ENCODE data around the gene TNFSF12. TPM values are rescaled to one million over a fixed set of nuclear protein-coding genes. Genes with fewer than 3 reads are reported as not detected.

Gene TNFSF12
- total and polyA plus RNA-seq, 2 donors from 2014 or later, result 48.0 to 61.8 TPM

- H3K27ac ChIP-seq (ENCODE audit: low read depth in 2 of 2, low read length in 2 of 2), result peak overlapping the region; percentile 99 to 100
- DNase-seq (peak; percentile 71 to 97 (median 86)), FAIRE-seq (no peak)
- H3K4me1 ChIP-seq (ENCODE audit: control insufficient read depth in 2 of 3, insufficient read depth in 2 of 3, low read depth in 1 of 3, low read length in 3 of 3), result peaks cover 3 to 43% (median 34%) of the 10 kb centered on the region in 3 donors
- H3K9ac ChIP-seq (ENCODE audit: low read length in 3 of 3), result peak overlapping the region in 2 of 3 donors; percentile 67 to 92
- no peaks in the 10 kb centered on the region for H3K27me3 ChIP-seq (ENCODE audit: control insufficient read depth, insufficient read depth, low read length)
- no peaks in the 10 kb centered on the region for H3K9me3 ChIP-seq (ENCODE audit: control insufficient read depth in 2 of 3, insufficient read depth in 1 of 3, low read length in 3 of 3)
- H3K36me3 ChIP-seq (ENCODE audit: control insufficient read depth in 2 of 3, insufficient read depth in 3 of 3, low read length in 3 of 3), result no peaks in the 10 kb centered on the region
- intact Hi-C loops (cut with DNase I), result no loop called here
- no peak for TF ChIP-seq CTCF (IDR thresholded peaks at IDR 0.05; ENCODE audit: borderline replicate concordance, extremely low read depth, insufficient read depth)
- H3K4me3 ChIP-seq (ENCODE audit: low read length in 3 of 3), result peak overlapping the region; percentile 26 to 86 (median 65)
Observed at GRCh38 chr17:7557775-7558543, 9.1 kb downstream of the TNFSF12 start.

- Histone ChIP-seq H3K36me3 (ENCODE audit: control insufficient read depth in 2 of 3, insufficient read depth in 3 of 3, low read length in 3 of 3) (no peaks in the 10 kb centered on the region), H3K27me3 (ENCODE audit: control insufficient read depth, insufficient read depth, low read length) (no peaks in the 10 kb centered on the region), H3K9me3 (ENCODE audit: control insufficient read depth in 2 of 3, insufficient read depth in 1 of 3, low read length in 3 of 3) (no peaks in the 10 kb centered on the region), H3K9ac (ENCODE audit: low read length in 3 of 3) (peak within 1 kb of the TSS in 2 of 3 donors; percentile 67 to 92), H3K27ac (ENCODE audit: low read depth in 2 of 2, low read length in 2 of 2) (peak within 1 kb of the TSS; percentile 99 to 100), H3K4me3 (ENCODE audit: low read length in 3 of 3) (peak within 1 kb of the TSS; percentile 26 to 86 (median 65)), H3K4me1 (ENCODE audit: control insufficient read depth in 2 of 3, insufficient read depth in 2 of 3, low read depth in 1 of 3, low read length in 3 of 3) (peaks cover 3 to 45% (median 35%) of the 10 kb centered on the region in 3 donors)
- FAIRE-seq (no peak), DNase-seq (peak in 2 of 5 donors; percentile 57 to 90)
- intact Hi-C loops (cut with DNase I), result no loop called here
- TF ChIP-seq CTCF (IDR thresholded peaks at IDR 0.05; ENCODE audit: borderline replicate concordance, extremely low read depth, insufficient read depth), result no peak
Observed at GRCh38 chr17:7558544-7559319, 9.9 kb downstream of the TNFSF12 start, which contains the start of gene TNFSF13. TSS of gene TNFSF13 (plus strand) at chr17:7558750. CDS start at chr17:7559040, 290 bp downstream.

GRCh38 chr17:7559320-7560171 lies 10.7 kb downstream of the TNFSF12 start:
- TF ChIP-seq CTCF (IDR thresholded peaks at IDR 0.05; ENCODE audit: borderline replicate concordance, extremely low read depth, insufficient read depth), result no peak
- peaks cover 0 to 5% (median 4%) of the 10 kb centered on the region in 3 donors for H3K36me3 ChIP-seq (ENCODE audit: control insufficient read depth in 2 of 3, insufficient read depth in 3 of 3, low read length in 3 of 3)
- intact Hi-C loops (cut with DNase I), result no loop called here
- H3K4me3 ChIP-seq (ENCODE audit: low read length in 3 of 3), result peak overlapping the region in 2 of 3 donors; percentile 65 to 86
- peak in 1 of 5 donors; percentile 79 for DNase-seq
- no peak for FAIRE-seq
- H3K9ac ChIP-seq (ENCODE audit: low read length in 3 of 3), result peak overlapping the region in 2 of 3 donors; percentile 67 to 92
- peaks cover 3 to 49% (median 35%) of the 10 kb centered on the region in 3 donors for H3K4me1 ChIP-seq (ENCODE audit: control insufficient read depth in 2 of 3, insufficient read depth in 2 of 3, low read depth in 1 of 3, low read length in 3 of 3)
- no peaks in the 10 kb centered on the region for H3K27me3 ChIP-seq (ENCODE audit: control insufficient read depth, insufficient read depth, low read length)
- no peaks in the 10 kb centered on the region for H3K9me3 ChIP-seq (ENCODE audit: control insufficient read depth in 2 of 3, insufficient read depth in 1 of 3, low read length in 3 of 3)
- peak overlapping the region; percentile 99 to 100 for H3K27ac ChIP-seq (ENCODE audit: low read depth in 2 of 2, low read length in 2 of 2)
